IMR-90 (cell line): Measurements from ENCODE around the gene HTT. TPM values are rescaled to one million over a fixed set of nuclear protein-coding genes. Genes with fewer than 3 reads are reported as not detected.

ENCODE experiments used
- CEBPB ChIP-seq: IDR thresholded peaks from 2 replicates; pipeline ENCODE4 v1.6.1; 2012; ENCODE audit warnings: low read depth, low read length, improper control_type of control experiment
- ELK1 ChIP-seq: fragments of 150-350 bp; IDR thresholded peaks from 2 replicates; pipeline ENCODE4 v1.6.1; 2016; ENCODE audit warnings: low read depth, mild to moderate bottlenecking, low read length, moderate library complexity, borderline replicate concordance
- MAZ ChIP-seq: IDR thresholded peaks from 2 replicates; pipeline ENCODE4 v1.6.1; 2012; ENCODE audit warnings: low read depth, mild to moderate bottlenecking, low read length, improper control_type of control experiment, moderate library complexity, borderline replicate concordance
- RAD21 ChIP-seq: IDR thresholded peaks from 2 replicates; pipeline ENCODE4 v1.6.1; 2012; ENCODE audit warnings: low read length, improper control_type of control experiment
- USF2 ChIP-seq: fragments of 150-350 bp; IDR thresholded peaks from 2 replicates; pipeline ENCODE4 v1.6.1; 2017; ENCODE audit warnings: mild to moderate bottlenecking, antibody characterized with exemption, low read length, low read depth
- polyA plus RNA-seq, 3 experiments: library from polyadenylated mRNA; depleted of rRNA; stranded (reverse); fragments of >200 nt; gene quantifications; 2 replicates each; pipeline ENCODE4 v1.2.3, GENCODE V29; 2012; ENCODE audit warnings: low replicate concordance in 1 of 3
- total RNA-seq: library from RNA; depleted of rRNA; stranded (reverse); fragments of >200 nt; gene quantifications from 2 replicates; pipeline ENCODE4 v1.2.3, GENCODE V29; 2012

Gene HTT
- total and polyA plus RNA-seq, 2 of the 4 experiments (the other 2 are of a cell fraction): 11.6 to 14.3 TPM

- TF ChIP-seq USF2 (no peak), CEBPB (no peak), MAZ (no peak), RAD21 (no peak), ELK1 (no peak)
Measured at GRCh38 chr4:3200423-3201090, 126.1 kb downstream of the HTT start (continued).
